HG02938 (cell line): ENCODE results near the gene IL32.

Source experiments
- ATAC-seq: cut with Tn5 transposase; IDR thresholded peaks from one replicate; pipeline ENCODE4 v1.9.1; 2021; ENCODE audit warnings: mild to moderate bottlenecking, moderate library complexity; ENCODE audit not compliant: unreplicated experiment

Gene IL32

GRCh38 chr16:3027983-3028715 is 37.3 kb upstream of the IL32 start:
- ATAC-seq = no peak

GRCh38 chr16:3028716-3029319 is 36.6 kb upstream of the IL32 start:
- no peak for ATAC-seq

GRCh38 chr16:3029491-3030221 is 35.8 kb upstream of the IL32 start:
- ATAC-seq = no peak

GRCh38 chr16:3030222-3031212 is 34.9 kb upstream of the IL32 start:
- ATAC-seq = no peak

- no peak for ATAC-seq
Observed at GRCh38 chr16:3032624-3033023, 32.8 kb upstream of the IL32 start.

- ATAC-seq = no peak
Observed at GRCh38 chr16:3035289-3035971, 30.0 kb upstream of the IL32 start.

GRCh38 chr16:3035972-3036725 is 29.3 kb upstream of the IL32 start:
- ATAC-seq = no peak

- no peak for ATAC-seq
Observed at GRCh38 chr16:3036726-3037315, 28.6 kb upstream of the IL32 start, which contains the start of gene BICDL2. Gene BICDL2 (minus strand): TSS chr16:3036944. CDS start chr16:3035496, 1,448 bp downstream.

- ATAC-seq = no peak
Observed at GRCh38 chr16:3038256-3038655, 27.2 kb upstream of the IL32 start.

GRCh38 chr16:3038896-3039295 is 26.5 kb upstream of the IL32 start:
- ATAC-seq = no peak

- ATAC-seq = no peak
Observed at GRCh38 chr16:3042376-3042775, 23.1 kb upstream of the IL32 start.

GRCh38 chr16:3044708-3045107 is 20.7 kb upstream of the IL32 start:
- ATAC-seq = no peak

- ATAC-seq = no peak
Observed at GRCh38 chr16:3045758-3046640, 19.4 kb upstream of the IL32 start, which contains the start of gene MMP25. Gene MMP25 (plus strand): TSS chr16:3046561. CDS start chr16:3046918, 357 bp downstream.

- no peak for ATAC-seq
Observed at GRCh38 chr16:3046641-3047386, 18.6 kb upstream of the IL32 start.

- ATAC-seq = no peak
Observed at GRCh38 chr16:3047387-3047720, 18.1 kb upstream of the IL32 start.

GRCh38 chr16:3049921-3050481 is 15.4 kb upstream of the IL32 start:
- no peak for ATAC-seq

GRCh38 chr16:3050487-3050886 is 15.0 kb upstream of the IL32 start:
- no peak for ATAC-seq
